Suppressor macrophage (primary cell): ENCODE data around the gene ICA1.

Experiments
- DNase-seq, 4 experiments: peaks; one replicate each; pipeline ENCODE4 v3.0.0-alpha.2; 2020 to 2022

Gene ICA1

DNA sequence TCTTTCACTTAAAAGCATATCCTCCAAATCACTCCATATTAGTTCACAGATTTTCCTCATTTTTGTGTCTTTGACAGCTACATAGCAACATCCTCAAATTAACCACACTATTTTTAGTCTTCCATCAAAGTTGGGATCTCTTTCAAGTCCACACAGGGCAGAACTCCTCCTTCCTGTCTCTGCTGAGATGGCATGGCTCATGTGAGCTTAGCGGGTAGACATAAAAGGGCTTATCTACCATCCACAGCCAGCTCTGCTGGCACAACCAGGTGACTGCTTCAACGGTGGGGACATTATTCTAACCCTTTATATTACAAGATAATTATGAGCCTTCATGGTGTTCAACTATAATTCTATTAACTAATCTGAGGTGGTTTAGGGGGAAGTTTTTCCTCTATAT, 35.5 kb downstream of the ICA1 start:
- DNase-seq = no peak

DNA sequence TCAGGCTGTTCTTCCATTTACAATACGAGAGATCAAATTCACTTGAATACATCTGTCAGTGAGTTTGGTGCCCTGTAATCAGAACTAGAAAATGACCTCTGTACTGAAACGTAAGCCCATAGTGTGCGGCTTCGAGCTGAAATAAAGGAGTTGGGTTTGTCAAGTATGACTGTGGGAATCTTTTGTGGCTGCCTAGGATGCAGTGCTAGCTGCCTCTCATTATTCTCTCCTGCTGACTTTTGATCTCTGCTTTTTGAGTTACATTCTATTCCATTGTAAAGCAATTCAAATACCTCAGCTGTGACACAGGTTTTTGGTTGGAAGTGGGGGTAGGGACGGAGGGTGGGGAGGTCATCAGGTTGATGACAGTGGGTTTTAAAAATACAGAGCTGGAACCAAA, 40.4 kb downstream of the ICA1 start:
- no peak for DNase-seq

DNA sequence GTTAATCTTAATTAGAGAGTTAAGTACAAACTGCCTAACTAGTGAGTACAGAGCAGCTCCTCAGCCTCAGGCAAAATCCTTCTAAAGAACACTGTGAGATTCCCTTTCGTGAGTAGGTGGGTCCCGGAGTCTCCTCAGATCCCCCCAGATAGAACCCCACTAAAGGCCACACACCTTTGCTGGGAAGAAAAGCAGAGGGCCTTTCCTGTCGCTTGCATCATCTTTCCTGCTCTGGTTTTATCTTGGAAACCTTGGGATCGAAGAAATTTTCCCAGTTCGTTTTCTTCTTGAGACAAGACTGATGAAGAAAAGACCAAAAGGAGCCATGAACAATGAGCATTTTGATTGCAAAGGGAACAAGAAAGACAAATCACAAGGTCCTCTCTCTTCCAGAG, 40.9 kb downstream of the ICA1 start:
- DNase-seq = no peak

DNA sequence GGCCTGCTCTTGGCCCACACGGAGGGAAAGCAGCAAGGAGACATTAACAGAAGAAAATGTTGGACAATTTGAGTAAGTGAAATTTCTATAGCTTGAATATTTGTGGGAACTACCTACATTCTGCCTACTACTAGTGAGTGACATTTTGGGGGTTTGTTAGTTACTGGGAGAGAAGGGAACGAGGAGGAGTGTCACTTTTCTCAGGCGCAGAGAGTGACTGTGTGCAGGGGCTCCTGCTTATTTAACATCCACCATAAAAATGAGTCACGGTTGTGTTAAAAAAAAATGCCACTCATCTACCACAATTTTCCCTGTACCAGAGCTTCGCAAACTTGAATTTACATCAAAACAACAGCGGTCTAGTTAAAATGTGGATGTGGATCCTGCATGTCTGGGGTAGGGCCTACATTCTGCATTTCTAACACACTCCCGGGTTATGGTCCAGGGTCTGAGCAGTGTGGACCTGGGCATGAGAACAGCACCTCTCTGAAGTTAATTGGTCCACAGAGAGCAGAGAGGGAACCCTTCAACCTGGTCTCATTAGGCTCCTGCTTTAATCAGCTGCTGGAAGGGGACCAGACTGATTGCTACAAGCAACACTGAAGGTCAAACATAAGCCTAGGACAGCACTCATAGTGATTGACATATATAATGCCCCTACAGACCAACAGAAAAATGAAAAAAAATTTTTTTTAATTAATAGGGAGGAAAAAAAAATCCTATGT, 41.4 kb downstream of the ICA1 start:
- DNase-seq = no peak

DNA sequence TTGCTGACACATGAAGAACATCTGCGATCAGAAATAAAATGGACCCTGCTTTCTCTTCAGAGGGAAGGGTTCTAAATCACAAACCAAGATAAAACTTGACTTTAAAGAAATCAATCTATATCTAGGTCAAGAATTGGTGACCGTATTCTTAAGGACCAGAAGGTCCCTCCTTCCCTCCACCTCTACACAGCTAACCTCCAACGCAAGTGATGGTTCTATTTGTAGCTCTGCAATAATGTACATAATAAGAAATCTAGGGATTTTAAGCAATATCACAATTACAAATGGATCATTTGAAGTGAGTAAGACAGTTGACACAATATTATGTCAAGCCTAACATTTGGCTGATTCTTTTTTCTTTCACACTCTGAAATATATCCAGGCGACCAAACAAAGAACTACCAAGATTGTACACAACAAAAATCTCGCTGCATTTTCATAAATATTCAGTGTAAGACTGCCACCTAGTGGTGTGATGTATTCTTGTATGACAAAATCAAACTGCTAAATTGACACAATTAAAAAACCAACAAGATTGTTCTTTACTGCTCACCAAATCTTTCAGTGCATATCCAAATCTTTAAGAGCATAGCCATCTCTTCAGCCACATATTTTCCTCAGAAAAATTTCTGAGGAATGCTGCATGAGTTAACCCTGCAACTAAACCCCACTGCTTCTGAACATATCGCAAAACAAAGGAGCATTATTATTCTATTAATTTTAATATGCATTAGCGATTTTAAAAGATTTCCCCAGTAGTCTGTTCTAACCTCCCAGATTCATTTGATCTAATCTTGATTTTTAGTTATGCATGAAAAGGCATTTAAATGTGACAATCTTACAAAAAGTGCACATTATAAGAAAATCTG, 44.5 kb downstream of the ICA1 start:
- peak; percentile 53 to 93 (median 86) for DNase-seq

DNA sequence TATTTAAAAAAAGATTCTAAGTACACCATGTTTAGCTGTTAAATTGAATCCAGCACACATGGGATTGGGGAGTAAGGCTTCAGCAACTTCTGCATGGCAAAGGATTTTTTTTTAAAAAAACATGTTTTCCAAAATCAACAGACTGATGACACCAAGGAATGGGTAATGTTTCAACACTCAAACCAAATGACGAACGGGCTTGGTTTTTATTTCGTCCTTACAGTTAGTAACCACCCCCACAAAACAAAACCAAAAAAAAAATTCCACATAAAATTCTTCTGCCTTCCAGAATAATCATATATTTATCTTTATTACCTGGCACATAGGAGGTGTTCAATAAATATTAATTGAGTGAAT, 45.7 kb downstream of the ICA1 start:
- no peak for DNase-seq

DNA sequence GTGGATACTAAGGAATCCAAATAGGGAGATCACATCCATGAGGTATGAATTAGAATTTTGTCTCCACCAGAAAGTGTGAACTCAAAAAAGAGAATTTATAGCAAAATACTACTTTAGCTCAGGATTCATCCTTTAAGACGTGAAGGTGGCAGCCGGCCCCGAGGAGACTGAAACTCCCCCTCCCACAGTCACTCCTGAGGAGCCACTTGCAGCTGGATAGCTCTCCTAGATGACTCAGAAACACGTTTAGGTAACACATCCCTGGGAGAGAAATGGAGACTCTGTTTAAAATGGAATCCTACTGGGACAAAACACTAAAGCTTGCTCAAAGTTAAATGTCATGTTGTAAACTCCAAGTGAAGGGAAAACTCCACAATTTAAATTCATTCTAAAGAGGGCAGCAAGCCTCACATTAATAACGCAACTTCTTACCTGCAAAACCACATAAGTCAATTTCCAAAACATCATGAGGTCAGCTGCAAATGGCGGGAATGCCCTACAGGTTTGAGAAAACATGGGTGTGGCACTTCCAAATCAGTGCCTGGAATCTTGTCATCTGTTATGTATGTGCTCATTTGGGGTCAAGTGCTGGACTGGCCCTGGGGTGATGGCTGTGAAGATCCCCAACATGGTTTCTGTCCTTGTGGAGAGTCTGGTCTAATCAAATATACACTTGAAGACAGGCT, 46.2 kb downstream of the ICA1 start:
- DNase-seq = no peak

DNA sequence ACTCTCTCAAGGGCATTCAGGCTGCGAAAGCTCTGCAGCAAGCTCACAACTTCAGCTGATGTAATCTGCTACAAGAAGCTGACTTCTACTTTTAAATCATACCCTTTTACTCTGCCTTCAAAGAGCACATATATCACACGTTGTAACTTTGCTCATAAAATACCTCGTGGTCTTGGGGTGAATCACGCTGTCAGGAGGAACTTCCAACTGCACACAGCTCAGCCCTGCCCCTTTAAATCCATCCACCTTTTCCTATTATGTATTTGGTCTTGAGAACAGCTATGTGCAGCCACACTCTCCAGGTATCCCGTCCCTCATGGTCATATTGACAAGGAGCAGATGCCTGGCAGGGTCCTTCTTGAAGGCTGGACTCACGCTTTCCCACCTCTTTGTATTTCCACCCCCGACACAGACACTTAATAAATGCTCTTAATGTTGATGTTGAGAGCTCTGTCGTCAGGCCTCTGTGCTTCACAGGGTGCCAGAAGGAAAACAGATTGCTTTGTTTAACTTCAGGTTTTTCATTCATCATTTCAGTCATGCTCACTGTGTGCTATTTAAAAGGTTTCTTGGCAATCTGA, 47.6 kb downstream of the ICA1 start:
- DNase-seq = peak in 3 of 4 experiments; percentile 37 to 50 (median 45)

DNA sequence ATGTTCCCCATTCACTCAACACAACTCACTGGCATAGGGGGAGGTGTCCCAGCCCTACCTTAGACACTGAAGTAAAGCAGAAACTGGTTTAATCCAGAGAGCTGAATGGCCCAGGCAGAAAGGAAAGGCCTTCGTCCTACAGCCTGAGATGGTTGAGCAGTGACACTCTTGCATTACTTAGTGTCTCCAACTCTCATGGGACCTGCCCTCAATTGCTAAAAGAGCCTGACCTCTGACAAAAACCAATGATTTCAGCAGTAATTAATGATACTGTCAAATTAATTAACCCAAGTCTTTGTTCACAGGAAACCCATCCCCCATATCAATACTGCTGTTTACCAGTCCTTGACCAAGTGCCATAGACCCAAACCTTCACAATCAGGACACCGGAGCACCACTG, 48.6 kb downstream of the ICA1 start:
- DNase-seq = no peak

DNA sequence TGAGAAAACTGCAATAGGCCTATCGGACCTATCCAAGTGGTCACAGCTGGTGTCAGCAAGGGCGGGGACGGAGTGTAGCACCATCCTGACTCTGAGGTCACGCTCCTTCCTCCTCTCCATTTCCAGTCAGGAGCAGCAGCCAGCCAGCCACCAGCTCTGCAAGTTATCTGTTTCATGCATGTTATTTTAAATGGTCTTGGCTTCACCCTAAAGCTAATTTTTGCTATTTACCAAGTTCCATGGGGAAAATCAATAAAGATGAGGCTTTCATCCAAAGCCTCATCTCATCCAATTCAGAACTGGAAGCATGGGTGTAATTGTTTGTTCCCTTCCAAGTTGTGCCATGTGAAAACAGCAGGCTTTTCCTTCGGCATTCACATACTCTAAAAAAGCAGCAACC, 49.3 kb downstream of the ICA1 start:
- no peak for DNase-seq

DNA sequence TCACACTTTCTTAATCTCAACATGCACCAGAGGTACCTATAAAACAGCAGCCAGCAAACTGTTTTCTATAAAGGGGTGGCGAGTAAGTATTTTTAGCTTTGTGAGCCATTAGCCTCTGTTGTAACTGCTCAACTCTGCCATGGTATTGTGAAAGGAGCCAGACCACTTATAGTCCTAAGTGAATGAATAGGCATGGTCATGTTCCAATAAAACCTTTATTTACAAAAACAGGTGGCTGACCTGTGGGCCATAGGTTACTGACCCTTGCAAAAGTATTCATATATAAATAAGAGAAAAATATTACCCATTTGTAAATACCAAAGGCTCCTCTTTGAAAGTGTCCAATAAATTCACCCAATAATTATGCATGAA, 50.3 kb downstream of the ICA1 start:
- peak in 3 of 4 experiments; percentile 18 to 31 (median 19) for DNase-seq

DNA sequence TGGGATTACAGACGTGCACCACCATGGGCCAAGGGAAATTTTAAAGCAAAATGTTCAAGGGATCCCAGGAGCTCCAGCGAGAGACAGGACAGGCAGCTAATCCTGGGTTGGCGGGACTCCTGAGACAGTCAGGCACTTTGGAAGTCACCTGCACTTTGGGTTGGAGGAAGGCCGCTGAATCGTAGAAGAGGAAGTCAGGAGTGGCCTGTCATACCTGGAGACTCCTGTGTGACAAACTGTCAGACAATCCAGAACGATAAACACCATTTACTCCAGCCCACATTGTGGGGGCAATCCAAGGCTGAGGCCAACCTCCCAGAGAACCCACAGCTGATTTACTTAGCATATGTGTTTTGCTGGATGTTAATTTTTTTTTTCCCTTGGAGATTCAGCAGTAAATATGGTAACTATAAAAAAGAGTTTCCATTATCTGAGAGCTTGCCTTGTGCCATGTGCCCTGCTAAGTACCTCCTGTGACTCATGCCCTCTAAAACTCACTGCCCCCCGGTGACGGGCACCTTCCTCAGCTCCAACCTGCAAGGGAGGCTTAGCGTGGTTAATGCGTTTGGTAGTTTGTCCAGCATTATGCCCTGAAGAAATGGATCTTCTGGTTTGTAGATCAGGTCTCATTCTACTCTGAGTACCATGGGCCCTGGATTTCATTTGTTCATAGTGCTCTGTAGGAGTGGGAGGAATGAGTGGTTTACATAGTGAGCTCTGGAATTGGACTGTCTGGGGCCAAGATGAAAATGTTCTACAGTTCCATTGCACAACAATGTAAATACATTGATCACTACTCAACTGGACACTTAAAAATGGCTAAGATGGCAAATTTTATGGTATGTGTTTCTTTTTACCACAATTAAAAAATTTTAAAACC, 50.9 kb downstream of the ICA1 start:
- no peak for DNase-seq

DNA sequence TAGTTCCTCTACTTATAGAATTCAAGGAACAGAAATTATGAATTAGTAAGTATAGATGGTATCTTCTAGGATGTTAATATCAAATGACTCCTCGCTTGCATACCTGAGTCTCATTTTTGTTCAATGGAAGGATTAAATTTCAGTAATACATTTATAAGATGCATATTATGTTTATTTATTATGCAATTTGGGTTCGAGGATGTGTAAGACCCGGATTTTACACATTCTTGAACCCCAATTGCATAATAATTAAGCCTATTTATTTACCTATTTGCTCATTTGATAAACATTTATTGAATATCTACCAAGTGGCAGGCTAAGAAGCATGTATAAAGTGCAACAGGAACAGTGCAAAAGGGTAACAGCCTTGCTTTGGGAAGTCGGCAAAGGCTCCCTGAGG, 52.6 kb downstream of the ICA1 start:
- no peak for DNase-seq

DNA sequence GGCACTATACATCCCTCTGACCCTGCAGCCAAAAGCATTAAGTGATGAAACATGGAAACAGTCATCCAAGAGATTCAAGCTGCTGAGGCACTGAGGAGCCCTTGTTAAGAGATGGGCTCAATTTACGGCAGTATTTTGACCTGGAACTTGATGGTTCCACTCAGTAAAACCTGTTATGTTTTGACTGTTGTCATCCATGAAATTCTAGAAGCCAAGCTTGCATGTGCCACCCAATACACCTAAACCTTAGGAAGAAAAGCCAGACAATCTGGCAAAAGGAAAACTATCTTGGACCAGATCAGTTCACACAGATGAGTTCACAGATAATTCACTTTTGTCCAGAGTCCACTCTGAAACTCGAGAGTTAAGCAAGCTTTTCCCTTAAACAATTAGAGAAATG, 53.2 kb downstream of the ICA1 start:
- no peak for DNase-seq

DNA sequence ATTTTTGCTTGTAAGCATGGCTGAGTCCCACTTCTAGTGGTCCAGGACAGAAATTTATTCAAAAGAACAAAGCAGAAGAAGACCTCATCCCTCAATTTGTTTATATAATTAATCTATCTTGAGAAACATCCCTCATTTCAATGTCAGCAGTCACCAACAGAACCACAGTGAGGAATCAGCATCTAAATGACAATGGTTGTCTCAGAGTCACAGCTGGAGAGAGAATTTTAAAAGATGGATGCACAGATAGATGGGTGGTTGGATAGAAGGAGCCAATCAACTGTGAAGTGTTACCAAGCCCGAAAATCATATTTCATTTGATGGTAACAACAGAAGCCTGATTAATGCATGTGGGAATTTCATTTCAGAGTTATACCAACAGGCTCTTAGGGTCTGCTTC, 55.0 kb downstream of the ICA1 start:
- no peak for DNase-seq

DNA sequence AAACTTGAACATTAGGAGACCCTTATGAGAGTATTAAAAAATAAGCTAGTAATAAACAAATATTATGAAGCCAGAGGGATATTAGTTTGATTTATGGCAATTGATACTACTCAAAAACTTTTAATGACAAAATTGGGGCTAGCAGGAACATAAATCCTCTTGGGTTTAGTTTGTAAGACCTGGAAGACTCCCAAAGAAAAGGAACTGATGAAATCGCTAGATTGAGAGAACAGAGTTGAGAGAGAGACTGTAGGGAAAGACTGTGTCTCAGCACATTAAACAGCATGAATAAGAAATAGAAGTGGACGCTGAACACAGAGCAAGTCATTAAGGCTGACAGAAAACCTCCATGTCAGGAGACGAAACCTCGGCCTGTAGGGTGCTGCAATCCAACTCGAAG, 56.4 kb downstream of the ICA1 start:
- DNase-seq = no peak

DNA sequence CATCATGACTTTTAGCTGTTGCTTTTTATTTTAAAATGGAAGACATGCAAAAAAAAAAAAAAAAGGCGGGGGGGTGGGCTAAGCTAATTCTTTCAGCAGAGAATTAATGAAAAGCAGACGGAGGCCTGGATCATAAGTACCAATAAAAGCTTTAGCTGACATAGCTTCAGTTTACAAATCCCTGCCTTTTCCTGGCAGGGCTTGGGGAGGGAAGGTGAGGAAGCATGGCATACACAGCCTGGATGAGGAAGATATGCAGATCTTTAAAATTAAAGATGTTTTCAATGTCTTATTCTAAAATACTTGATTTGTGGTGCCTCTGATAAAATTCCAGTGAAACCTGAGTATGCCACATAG, 57.0 kb downstream of the ICA1 start:
- no peak for DNase-seq

DNA sequence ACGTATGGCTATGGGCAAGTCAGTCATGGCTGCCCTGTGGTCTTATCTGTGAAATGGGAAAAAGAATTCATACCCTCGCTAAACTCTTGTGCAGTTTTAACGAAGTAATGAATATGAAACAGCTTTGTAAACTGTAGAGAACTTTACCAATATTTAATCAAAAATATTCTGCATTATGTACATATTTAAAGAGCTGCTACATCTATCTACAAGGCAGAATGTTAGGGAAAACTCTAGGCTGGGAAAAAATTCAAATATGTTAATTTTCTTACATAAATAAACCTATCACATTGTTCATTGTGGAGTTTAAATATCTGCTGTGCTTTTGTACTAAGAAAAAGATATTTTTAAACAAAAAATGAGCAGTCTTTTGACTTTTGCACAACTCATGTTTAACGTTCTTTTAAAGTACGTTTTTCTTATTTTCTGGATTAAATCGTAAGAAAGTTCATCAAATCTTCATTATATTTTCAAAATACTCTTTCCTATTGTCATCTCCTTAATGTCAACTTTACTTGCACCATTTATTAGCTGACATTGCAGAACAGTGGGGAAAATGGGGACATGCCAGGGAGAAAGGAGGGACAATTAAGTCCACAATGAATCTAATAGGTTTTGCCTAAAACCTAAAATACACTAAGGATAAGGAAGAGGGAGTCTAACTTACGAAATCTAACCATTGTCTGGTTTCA, 57.5 kb downstream of the ICA1 start:
- DNase-seq = no peak

DNA sequence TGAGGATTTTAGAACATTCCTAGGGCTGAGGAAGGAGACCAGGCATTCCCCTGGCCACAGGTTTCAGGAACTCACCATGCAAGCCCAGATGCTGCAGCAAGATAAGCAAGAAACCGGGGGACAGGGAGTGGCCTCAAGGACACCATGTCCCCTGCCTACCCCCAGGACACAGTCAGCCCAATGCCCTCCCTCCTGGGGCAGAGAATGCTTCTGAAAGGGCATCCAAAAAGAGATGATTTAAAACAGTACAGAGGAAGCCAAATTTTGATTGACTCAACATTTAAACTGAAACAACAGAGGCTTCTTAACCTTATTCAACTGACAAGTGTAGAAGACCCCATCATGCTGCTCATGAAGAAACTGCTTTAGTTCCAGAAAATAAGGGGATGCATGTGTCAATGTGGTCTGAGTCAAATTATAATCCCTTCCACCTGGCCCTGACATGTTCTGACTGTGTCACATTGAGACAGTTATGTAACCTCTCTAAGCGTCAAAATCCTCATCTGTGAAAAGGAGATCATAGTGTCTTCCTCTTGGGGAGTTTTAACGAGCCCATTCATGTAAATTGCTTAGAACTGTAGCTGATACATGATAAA, 60.0 kb downstream of the ICA1 start:
- DNase-seq = peak in 1 of 4 experiments; percentile 16

DNA sequence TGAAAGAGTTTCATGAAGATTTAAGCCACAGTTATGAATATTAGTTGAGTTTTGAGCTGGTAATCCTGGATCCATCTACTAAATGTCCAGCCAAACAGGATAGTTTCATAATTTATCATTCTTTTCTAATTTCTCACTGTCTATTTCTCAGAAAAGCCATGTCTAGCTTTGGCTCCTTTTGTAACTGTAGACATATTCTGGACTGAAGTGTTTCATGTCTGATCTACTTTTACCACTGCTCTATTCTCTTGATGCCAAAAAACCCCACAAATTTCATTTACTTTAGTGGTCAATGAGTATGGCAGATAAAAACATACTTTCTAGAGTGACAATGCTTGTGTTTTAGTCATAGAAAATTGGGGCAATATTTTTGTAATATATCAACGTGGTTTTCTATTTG, 61.2 kb downstream of the ICA1 start:
- no peak for DNase-seq

DNA sequence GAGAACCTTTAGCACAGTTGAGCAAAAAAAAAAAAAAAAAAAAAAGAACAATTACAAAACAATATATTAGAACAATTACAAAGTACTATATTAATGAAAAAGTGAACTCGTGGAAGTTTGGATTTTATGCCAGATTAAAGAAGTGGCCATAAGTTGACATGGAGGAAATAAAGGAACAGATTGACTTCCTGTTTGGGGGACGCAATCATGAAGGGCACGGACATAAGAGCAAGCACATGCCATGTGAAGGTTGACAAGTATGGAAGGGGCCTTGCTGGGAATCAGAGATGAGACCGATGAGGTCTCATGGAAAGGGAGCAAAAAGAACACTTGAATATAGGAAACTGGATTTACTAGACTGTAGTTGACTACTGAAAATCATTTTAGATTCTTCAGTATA, 61.7 kb downstream of the ICA1 start:
- peak in 2 of 4 experiments; percentile 18 to 38 for DNase-seq
